GM23248 (cell line): ENCODE results near the gene GOLGA6L24.
"Not testable (repeated sequence)": the region's sequence is repeated elsewhere in the genome, so short reads cannot be mapped to it uniquely, and the experiment has no call there.

Experiments
- EZH2 ChIP-seq: fragments of 200-600 bp; sonication (generic); IDR thresholded peaks from 2 replicates; pipeline ENCODE4 v1.6.1; 2018; ENCODE audit warnings: antibody characterized with exemption, mild to moderate bottlenecking; ENCODE audit not compliant: insufficient read depth, poor library complexity, severe bottlenecking
- EZH2phosphoT487 ChIP-seq: fragments of 200-600 bp; sonication (generic); IDR thresholded peaks from 2 replicates; pipeline ENCODE4 v1.6.1; 2018; ENCODE audit warnings: antibody characterized with exemption, moderate library complexity, mild to moderate bottlenecking, low read depth; ENCODE audit not compliant: insufficient read depth

GRCh38 chr15:28402774-28403435 is 45.0 kb upstream of the GOLGA6L24 start:
- not testable (repeated sequence) for TF ChIP-seq EZH2, EZH2phosphoT487
